Peyer's patch (tissue), 4 donors: ENCODE data around the gene HHAT.

Experiments used
- CTCF ChIP-seq, 6 experiments: fragments of 450-650 bp in 4 of 6; fragments of 200-600 bp in 2 of 6; sonication (generic) in 1 of 6; IDR thresholded peaks; one replicate each; pipeline ENCODE4 v1.5.1; 2017 to 2019; ENCODE audit warnings: antibody characterized with exemption in 6 of 6, mild to moderate bottlenecking in 3 of 6, moderate library complexity in 1 of 6
- POLR2A ChIP-seq, 2 donors: fragments of 450-650 bp; IDR thresholded peaks; one replicate each; pipeline ENCODE4 v1.5.1; 2017; ENCODE audit warnings: antibody characterized with exemption in 2 of 2, mild to moderate bottlenecking in 2 of 2, moderate library complexity in 2 of 2

- TF ChIP-seq POLR2A (IDR thresholded peaks at IDR 0.05) (no peak), CTCF (IDR thresholded peaks at IDR 0.05) (no peak)
Observed at GRCh38 chr1:210504286-210504685, 175.6 kb downstream of the HHAT start.
